ENCODE measurements around the gene NFIA. TPM values are rescaled to one million over a fixed set of nuclear protein-coding genes. Genes with fewer than 3 reads are reported as not detected.
A peak's percentile ranks its signal among the peaks of the same experiment; 100 is the strongest.
"Not testable (repeated sequence)": the region's sequence is repeated elsewhere in the genome, so short reads cannot be mapped to it uniquely, and the experiment has no call there.

The NFIA gene
- total RNA-seq, 4 donors from 2014 or later = 32.0 to 160 (median 32.9) TPM

GRCh38 chr1:61056196-61056572 is 26.2 kb upstream of the NFIA start:
- Histone ChIP-seq H3K9me3 (no peaks in the 10 kb centered on the region), H3K4me3 (peak overlapping the region in 1 of 4 donors; percentile 67), H3K36me3 (no peaks in the 10 kb centered on the region), H3K27ac (peak overlapping the region in 3 of 4 donors; percentile 55 to 73 (median 73)), H3K27me3 (no peaks in the 10 kb centered on the region), H3K4me1 (peaks cover 0 to 34% (median 8%) of the 10 kb centered on the region in 4 donors)
- no peak for DNase-seq
- TF ChIP-seq CTCF (IDR thresholded peaks at IDR 0.05) (no peak), POLR2A (IDR thresholded peaks at IDR 0.05) (no peak)

- TF ChIP-seq POLR2A (IDR thresholded peaks at IDR 0.05) = no peak
- no peak for TF ChIP-seq CTCF (IDR thresholded peaks at IDR 0.05)
- DNase-seq = peak in 2 of 3 donors; percentile 80 to 81
- H3K9me3 ChIP-seq = no peaks in the 10 kb centered on the region
- no peaks in the 10 kb centered on the region for H3K27me3 ChIP-seq
- peak overlapping the region; percentile 28 to 73 (median 64) for H3K27ac ChIP-seq
- H3K4me1 ChIP-seq = peaks cover 0 to 34% (median 7%) of the 10 kb centered on the region in 4 donors
- peak overlapping the region; percentile 42 to 74 (median 60) for H3K4me3 ChIP-seq
- H3K36me3 ChIP-seq = no peaks in the 10 kb centered on the region
Measured at GRCh38 chr1:61056573-61057439, 25.6 kb upstream of the NFIA start.

DNA sequence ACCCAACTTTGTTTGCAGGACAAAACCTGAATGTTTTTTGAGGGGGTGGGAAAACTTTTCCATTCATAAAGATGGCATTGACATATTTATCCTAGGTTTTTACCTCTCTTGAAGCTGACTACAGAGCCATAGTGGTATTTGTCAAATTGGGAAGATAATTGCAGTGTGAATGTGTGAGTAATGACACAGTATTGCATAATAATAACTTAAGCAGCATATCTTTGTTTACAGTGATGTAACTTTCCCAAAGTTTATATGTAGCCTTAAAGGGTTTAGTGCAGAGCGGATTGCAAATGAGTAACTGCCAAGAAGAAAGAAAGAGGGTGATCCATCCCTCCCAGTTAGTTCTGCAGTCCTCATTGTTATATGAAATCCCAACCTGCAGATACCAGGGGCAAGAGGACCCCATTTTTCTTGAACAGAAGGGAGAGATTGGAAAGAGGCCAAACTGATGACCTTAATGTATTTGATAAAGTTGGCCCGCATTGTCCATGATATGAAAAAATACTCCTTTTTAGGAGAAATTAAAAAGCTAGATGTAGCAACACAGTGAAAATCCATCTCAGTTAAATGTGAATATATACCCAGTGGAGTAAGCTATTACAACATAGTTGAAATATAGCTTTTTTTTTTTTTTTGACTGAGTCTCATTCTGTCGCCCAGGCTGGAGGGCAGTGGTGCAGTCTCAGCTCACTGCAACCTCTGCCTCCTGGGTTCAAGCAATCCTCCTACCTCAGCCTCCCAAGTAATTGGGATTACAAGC is 23.7 kb upstream of the NFIA start:
- Histone ChIP-seq H3K36me3 (no peaks in the 10 kb centered on the region), H3K4me3 (no peak overlapping the region), H3K9me3 (no peaks in the 10 kb centered on the region), H3K4me1 (peaks cover 0 to 32% (median 6%) of the 10 kb centered on the region in 4 donors), H3K27me3 (no peaks in the 10 kb centered on the region), H3K27ac (no peak overlapping the region)
- no peak for TF ChIP-seq CTCF (IDR thresholded peaks at IDR 0.05)
- no peak for TF ChIP-seq POLR2A (IDR thresholded peaks at IDR 0.05)
- no peak for DNase-seq

- H3K36me3 ChIP-seq, DNase-seq, H3K27ac ChIP-seq, H3K4me3 ChIP-seq, H3K27me3 ChIP-seq, H3K9me3 ChIP-seq, H3K4me1 ChIP-seq: not testable (repeated sequence)
Measured at GRCh38 chr1:61061601-61062000, 20.8 kb upstream of the NFIA start.

GRCh38 chr1:61064673-61065072 is 17.7 kb upstream of the NFIA start:
- no peaks in the 10 kb centered on the region for H3K36me3 ChIP-seq

More at GRCh38 chr1:61064673-61065072, 17.7 kb upstream of the NFIA start:
- DNase-seq = no peak
- Histone ChIP-seq H3K27ac (no peak overlapping the region), H3K27me3 (no peaks in the 10 kb centered on the region), H3K9me3 (no peaks in the 10 kb centered on the region), H3K4me1 (no peaks in the 10 kb centered on the region), H3K4me3 (no peak overlapping the region)
- TF ChIP-seq CTCF (IDR thresholded peaks at IDR 0.05) = no peak
- TF ChIP-seq POLR2A (IDR thresholded peaks at IDR 0.05) = no peak

Data from Peyer's patch (tissue), 4 donors.